Measurements from ENCODE around the gene STX3. TPM values are rescaled to one million over a fixed set of nuclear protein-coding genes. Genes with fewer than 3 reads are reported as not detected.

Gene STX3
- total RNA-seq, 5 donors from 2014 or later (not counting 1 experiment from before 2014, with no cell fraction given) = 8.9 to 13.3 (median 11.4) TPM

DNA sequence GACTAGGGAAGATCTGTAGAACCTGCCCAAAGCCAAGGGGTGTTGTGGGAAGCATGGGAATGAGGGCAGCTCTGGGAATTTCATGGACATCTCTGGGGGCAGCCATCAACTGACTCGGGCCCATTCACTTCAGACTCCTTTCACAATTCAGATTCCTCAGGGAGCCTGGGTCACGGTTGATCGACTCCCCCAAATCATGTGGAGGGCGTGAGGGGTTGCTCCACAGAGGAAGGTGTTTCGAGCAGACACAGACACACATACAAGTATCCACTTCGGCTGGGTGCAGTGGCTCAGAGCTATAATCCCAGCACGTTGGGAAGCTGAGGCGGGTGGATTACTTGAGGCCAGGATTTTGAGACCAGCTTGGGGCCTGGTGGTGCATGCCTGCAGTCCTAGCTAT, 15.7 kb downstream of the STX3 start:
- no peaks in the 10 kb centered on the region for H3K27me3 Mint-ChIP-seq
- ChIA-PET POLR2A (interaction anchor here in 1 of 2 donors (0.6 kb wide), 1 partner anchor 1999 kb away, joined by 4 read pairs; no protein-coding TSS in a partner anchor), CTCF (no interaction called here)
- DNase-seq (no peak), ATAC-seq (replicated peaks in 1 of 4) (no peak)
- peak overlapping the region in 1 of 3 donors; percentile 11 for H3K4me3 Mint-ChIP-seq
- H3K27me3 ChIP-seq (replicated peaks in 1 of 2; ENCODE audit: control insufficient read depth in 2 of 2, extremely low read depth in 1 of 2, insufficient read depth in 2 of 2, low read length in 1 of 2) = no peaks in the 10 kb centered on the region
- H3K27ac Mint-ChIP-seq = no peak overlapping the region
- no peak overlapping the region for H3K27ac ChIP-seq (ENCODE audit: low read length)
- no peak overlapping the region for H3K4me3 ChIP-seq (ENCODE audit: control insufficient read depth in 1 of 2, extremely low read depth in 1 of 2, low read length in 1 of 2)
- H3K9me3 ChIP-seq = no peaks in the 10 kb centered on the region
- peaks cover 0 to 6% of the 10 kb centered on the region in 2 donors for H3K36me3 ChIP-seq (ENCODE audit: control insufficient read depth in 2 of 2, extremely low read depth in 1 of 2, insufficient read depth in 1 of 2, low read length in 1 of 2)
- peaks cover 25 to 35% (median 30%) of the 10 kb centered on the region in 3 donors for H3K4me1 Mint-ChIP-seq
- peaks cover 8% of the 10 kb centered on the region for H3K36me3 Mint-ChIP-seq
- H3K4me1 ChIP-seq (ENCODE audit: control insufficient read depth in 1 of 2, extremely low read depth in 1 of 2, insufficient read depth in 2 of 2, low read length in 2 of 2) = peaks cover 41 to 53% of the 10 kb centered on the region in 2 experiments
- 76% methylated on average over 2 of the region's 8 CpGs for WGBS (ENCODE audit: insufficient coverage)
- H3K9me3 Mint-ChIP-seq = no peaks in the 10 kb centered on the region

DNA sequence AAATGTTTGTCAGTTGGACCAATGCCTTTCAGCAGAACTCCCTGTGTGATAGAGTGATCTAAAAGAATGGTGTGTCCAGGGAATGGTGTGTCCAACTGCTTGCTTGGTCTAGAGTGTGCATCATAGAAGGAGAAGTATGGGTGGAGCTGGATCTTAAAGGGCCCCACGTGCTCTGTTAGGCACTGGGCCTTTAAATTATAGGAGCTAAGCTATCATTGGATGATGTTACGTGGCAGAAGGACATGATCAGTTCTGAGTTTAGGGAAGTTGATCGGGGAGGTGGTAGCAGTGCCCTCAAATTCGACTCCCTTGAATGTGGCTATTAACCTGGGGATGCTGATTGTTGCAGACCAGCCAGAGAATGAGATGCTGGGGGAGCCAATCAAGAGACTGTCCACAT, 16.4 kb downstream of the STX3 start:
- WGBS (ENCODE audit: insufficient coverage) = 76% methylated on average over 2 of the region's 4 CpGs

DNA sequence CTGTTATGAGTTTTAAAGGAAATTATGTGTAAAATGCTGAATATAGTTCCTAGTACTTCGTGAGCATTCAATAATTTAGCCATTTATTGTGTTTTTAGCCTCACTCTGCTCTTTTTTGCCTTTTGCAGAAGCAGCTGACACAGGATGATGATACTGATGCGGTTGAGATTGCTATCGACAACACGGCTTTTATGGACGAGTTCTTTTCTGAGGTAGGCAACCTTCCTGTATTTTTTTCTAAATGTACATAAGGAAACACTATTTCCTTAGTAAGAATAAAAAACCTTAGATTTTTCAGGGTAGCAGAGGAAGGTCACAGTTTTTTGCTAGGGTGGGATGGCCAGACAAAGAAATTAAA, 17.9 kb downstream of the STX3 start:
- peaks cover 25 to 45% (median 34%) of the 10 kb centered on the region in 3 donors for H3K4me1 Mint-ChIP-seq
- no peaks in the 10 kb centered on the region for H3K9me3 Mint-ChIP-seq
- H3K27me3 Mint-ChIP-seq = no peaks in the 10 kb centered on the region
- Histone ChIP-seq H3K27ac (ENCODE audit: low read length) (peak overlapping the region; percentile 29), H3K36me3 (ENCODE audit: control insufficient read depth in 2 of 2, extremely low read depth in 1 of 2, insufficient read depth in 1 of 2, low read length in 1 of 2) (peaks cover 0 to 6% of the 10 kb centered on the region in 2 donors), H3K9me3 (no peaks in the 10 kb centered on the region), H3K4me1 (ENCODE audit: control insufficient read depth in 1 of 2, extremely low read depth in 1 of 2, insufficient read depth in 2 of 2, low read length in 2 of 2) (peaks cover 23 to 34% of the 10 kb centered on the region in 2 experiments), H3K4me3 (ENCODE audit: control insufficient read depth in 1 of 2, extremely low read depth in 1 of 2, low read length in 1 of 2) (no peak overlapping the region), H3K27me3 (replicated peaks in 1 of 2; ENCODE audit: control insufficient read depth in 2 of 2, extremely low read depth in 1 of 2, insufficient read depth in 2 of 2, low read length in 1 of 2) (no peaks in the 10 kb centered on the region)
- ATAC-seq (replicated peaks in 1 of 4) = peak in 3 of 4 experiments; percentile 43 to 72 (median 46)
- peak overlapping the region in 1 of 3 donors; percentile 58 for H3K4me3 Mint-ChIP-seq
- DNase-seq = peak in 1 of 35 experiments; percentile 25
- POLR2A ChIA-PET = no interaction called here
- 50% methylated on average over 1 of the region's 5 CpGs for WGBS (ENCODE audit: insufficient coverage)
- peaks cover 24% of the 10 kb centered on the region for H3K36me3 Mint-ChIP-seq
- H3K27ac Mint-ChIP-seq = peak overlapping the region; percentile 69 to 83
- CTCF ChIA-PET = interaction anchor here in 1 of 2 donors (0.5 to 1.4 kb wide), 5 partner anchors 12 to 29 kb away, joined by 3 to 7 read pairs (median 5); no protein-coding TSS in a partner anchor

More for the DNA sequence above, 16.4 kb downstream of the STX3 start:
- no peaks in the 10 kb centered on the region for H3K27me3 ChIP-seq (replicated peaks in 1 of 2; ENCODE audit: control insufficient read depth in 2 of 2, extremely low read depth in 1 of 2, insufficient read depth in 2 of 2, low read length in 1 of 2)
- peak overlapping the region in 1 of 3 donors; percentile 58 for H3K4me3 Mint-ChIP-seq
- DNase-seq (no peak), ATAC-seq (replicated peaks in 1 of 4) (no peak)
- H3K36me3 Mint-ChIP-seq = peaks cover 10% of the 10 kb centered on the region
- H3K36me3 ChIP-seq (ENCODE audit: control insufficient read depth in 2 of 2, extremely low read depth in 1 of 2, insufficient read depth in 1 of 2, low read length in 1 of 2) = peaks cover 0 to 6% of the 10 kb centered on the region in 2 donors
- ChIA-PET POLR2A (interaction anchor here (0.6 kb wide), 2 partner anchors 17 to 38 kb away, joined by 3 to 4 read pairs; no protein-coding TSS in a partner anchor), CTCF (interaction anchor here in 1 of 2 donors (1.4 kb wide), 1 partner anchor 30 kb away, joined by 5 read pairs; no protein-coding TSS in a partner anchor)
- H3K4me1 Mint-ChIP-seq = peaks cover 25 to 40% (median 30%) of the 10 kb centered on the region in 3 donors
- no peak overlapping the region for H3K27ac ChIP-seq (ENCODE audit: low read length)
- no peaks in the 10 kb centered on the region for H3K9me3 Mint-ChIP-seq
- H3K4me3 ChIP-seq (ENCODE audit: control insufficient read depth in 1 of 2, extremely low read depth in 1 of 2, low read length in 1 of 2) = no peak overlapping the region
- no peaks in the 10 kb centered on the region for H3K27me3 Mint-ChIP-seq
- H3K27ac Mint-ChIP-seq = peak overlapping the region; percentile 23 to 43
- H3K4me1 ChIP-seq (ENCODE audit: control insufficient read depth in 1 of 2, extremely low read depth in 1 of 2, insufficient read depth in 2 of 2, low read length in 2 of 2) = peaks cover 37 to 48% of the 10 kb centered on the region in 2 experiments
- no peaks in the 10 kb centered on the region for H3K9me3 ChIP-seq

DNA sequence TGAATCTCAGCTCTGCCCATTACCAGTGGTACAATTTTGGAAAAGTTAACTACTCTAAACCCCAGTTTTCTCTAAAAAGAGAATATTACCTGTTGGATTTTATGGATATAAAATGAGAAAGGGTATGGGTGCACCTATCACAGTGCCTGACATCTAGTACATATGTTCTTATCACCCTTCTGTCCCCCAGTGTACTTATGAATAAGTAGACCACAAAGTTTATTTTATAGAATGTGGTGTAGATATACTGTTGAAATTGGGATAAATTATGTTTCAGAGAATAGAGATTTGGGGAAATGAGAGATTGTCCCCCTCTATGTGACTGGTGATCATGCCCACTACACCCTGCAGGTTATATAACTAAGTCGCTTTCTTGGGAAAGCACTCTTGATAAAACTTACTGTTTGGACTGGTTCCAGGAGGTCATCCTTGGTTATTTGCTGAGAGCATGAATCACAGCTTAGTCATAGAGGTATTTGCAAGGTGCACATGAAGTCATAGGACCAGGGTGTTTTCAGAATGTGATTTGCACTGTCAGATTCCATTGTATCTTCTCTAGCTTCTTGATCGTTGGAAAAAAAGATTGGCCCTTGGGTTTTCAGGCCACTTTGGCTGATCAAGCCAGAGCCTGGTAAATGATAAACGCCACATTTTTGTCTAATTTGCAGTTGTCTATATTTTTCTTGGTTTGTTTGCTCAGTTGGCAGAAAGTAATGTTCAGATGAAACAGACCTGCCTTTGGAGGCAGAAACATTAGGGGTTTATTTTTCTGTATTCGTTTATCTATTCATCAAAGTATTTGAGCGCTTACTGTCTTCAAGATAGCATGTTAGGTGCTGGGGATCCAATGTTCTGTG, 21.3 kb downstream of the STX3 start:
- WGBS (ENCODE audit: insufficient coverage) = 83% methylated on average over 3 of the region's 5 CpGs

DNA sequence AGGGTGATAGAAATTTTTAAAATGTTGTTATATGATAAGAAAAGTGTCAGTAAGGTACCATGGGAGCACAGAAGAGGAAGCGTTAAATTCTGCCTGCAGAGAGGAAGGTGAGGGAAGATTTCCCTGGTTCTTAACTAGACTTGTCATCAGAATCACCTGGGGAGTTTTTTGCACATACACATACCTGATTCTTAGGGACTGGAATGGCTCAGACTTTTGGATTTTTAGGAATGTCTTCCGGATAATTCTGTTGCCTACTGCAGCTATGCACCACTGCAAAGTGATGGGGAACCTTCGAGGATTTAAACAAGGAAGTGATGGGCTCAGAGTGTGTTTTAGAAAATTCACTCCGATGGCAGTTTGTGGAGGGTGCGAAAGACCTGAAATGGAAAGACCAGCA, 21.9 kb downstream of the STX3 start:
- Mint-ChIP-seq H3K27ac (no peak overlapping the region), H3K27me3 (no peaks in the 10 kb centered on the region), H3K36me3 (peaks cover 42% of the 10 kb centered on the region), H3K4me1 (peaks cover 15 to 36% (median 25%) of the 10 kb centered on the region in 3 donors), H3K9me3 (no peaks in the 10 kb centered on the region), H3K4me3 (no peak overlapping the region)
- CTCF ChIA-PET = no interaction called here
- H3K4me3 ChIP-seq (ENCODE audit: control insufficient read depth in 1 of 2, extremely low read depth in 1 of 2, low read length in 1 of 2) = no peak overlapping the region
- DNase-seq (no peak), ATAC-seq (replicated peaks in 1 of 4) (no peak)
- no peak overlapping the region for H3K27ac ChIP-seq (ENCODE audit: low read length)
- peaks cover 0 to 6% of the 10 kb centered on the region in 2 donors for H3K36me3 ChIP-seq (ENCODE audit: control insufficient read depth in 2 of 2, extremely low read depth in 1 of 2, insufficient read depth in 1 of 2, low read length in 1 of 2)
- no peaks in the 10 kb centered on the region for H3K9me3 ChIP-seq
- no peaks in the 10 kb centered on the region for H3K27me3 ChIP-seq (replicated peaks in 1 of 2; ENCODE audit: control insufficient read depth in 2 of 2, extremely low read depth in 1 of 2, insufficient read depth in 2 of 2, low read length in 1 of 2)
- 90% methylated on average over 4 of the region's 5 CpGs for WGBS (ENCODE audit: insufficient coverage)
- POLR2A ChIA-PET = no interaction called here
- peaks cover 10% of the 10 kb centered on the region in 2 experiments for H3K4me1 ChIP-seq (ENCODE audit: control insufficient read depth in 1 of 2, extremely low read depth in 1 of 2, insufficient read depth in 2 of 2, low read length in 2 of 2)

More for the DNA sequence above, 21.3 kb downstream of the STX3 start:
- peaks cover 37% of the 10 kb centered on the region for H3K36me3 Mint-ChIP-seq
- POLR2A ChIA-PET = no interaction called here
- no peak overlapping the region for H3K4me3 Mint-ChIP-seq
- CTCF ChIA-PET = no interaction called here
- H3K9me3 ChIP-seq = no peaks in the 10 kb centered on the region
- peaks cover 0 to 6% of the 10 kb centered on the region in 2 donors for H3K36me3 ChIP-seq (ENCODE audit: control insufficient read depth in 2 of 2, extremely low read depth in 1 of 2, insufficient read depth in 1 of 2, low read length in 1 of 2)
- no peaks in the 10 kb centered on the region for H3K27me3 ChIP-seq (replicated peaks in 1 of 2; ENCODE audit: control insufficient read depth in 2 of 2, extremely low read depth in 1 of 2, insufficient read depth in 2 of 2, low read length in 1 of 2)
- no peaks in the 10 kb centered on the region for H3K27me3 Mint-ChIP-seq
- H3K4me1 ChIP-seq (ENCODE audit: control insufficient read depth in 1 of 2, extremely low read depth in 1 of 2, insufficient read depth in 2 of 2, low read length in 2 of 2) = peaks cover 16 to 17% of the 10 kb centered on the region in 2 experiments
- DNase-seq = no peak
- H3K4me1 Mint-ChIP-seq = peaks cover 22 to 40% (median 32%) of the 10 kb centered on the region in 3 donors
- H3K27ac ChIP-seq (ENCODE audit: low read length) = no peak overlapping the region
- peak overlapping the region in 1 of 2 donors; percentile 12 for H3K27ac Mint-ChIP-seq
- no peak overlapping the region for H3K4me3 ChIP-seq (ENCODE audit: control insufficient read depth in 1 of 2, extremely low read depth in 1 of 2, low read length in 1 of 2)
- H3K9me3 Mint-ChIP-seq = no peaks in the 10 kb centered on the region
- ATAC-seq (replicated peaks in 1 of 4) = no peak

DNA sequence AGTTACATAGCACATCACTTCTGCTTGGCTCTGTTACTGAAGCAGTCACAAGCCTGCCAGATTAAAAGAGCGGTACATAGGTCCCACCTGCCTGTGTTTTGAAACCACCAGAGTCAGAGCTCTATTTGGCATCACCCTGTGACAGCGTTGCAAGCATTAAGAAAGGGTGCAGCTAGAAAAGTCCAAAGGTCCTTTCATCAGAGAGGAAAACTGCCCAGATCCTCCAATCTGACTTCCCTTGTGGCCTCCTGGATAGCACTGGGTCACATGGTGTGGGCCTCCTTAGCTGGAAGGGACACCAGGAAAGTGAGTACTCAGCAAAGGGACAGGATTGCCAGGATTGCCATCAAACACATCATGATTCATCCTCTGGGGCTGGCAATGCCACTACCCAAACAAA, 22.9 kb downstream of the STX3 start:
- H3K36me3 ChIP-seq (ENCODE audit: control insufficient read depth in 2 of 2, extremely low read depth in 1 of 2, insufficient read depth in 1 of 2, low read length in 1 of 2) = peaks cover 0 to 6% of the 10 kb centered on the region in 2 donors
- no peaks in the 10 kb centered on the region for H3K9me3 ChIP-seq
- H3K27ac Mint-ChIP-seq = peak overlapping the region in 1 of 2 donors; percentile 16
- no peaks in the 10 kb centered on the region for H3K27me3 ChIP-seq (replicated peaks in 1 of 2; ENCODE audit: control insufficient read depth in 2 of 2, extremely low read depth in 1 of 2, insufficient read depth in 2 of 2, low read length in 1 of 2)
- no peaks in the 10 kb centered on the region for H3K27me3 Mint-ChIP-seq
- no peak for ATAC-seq (replicated peaks in 1 of 4)
- DNase-seq = no peak
- ChIA-PET CTCF (interaction anchor here (0.7 kb wide), 2 partner anchors 22 to 31 kb away, joined by 5 to 6 read pairs; no protein-coding TSS in a partner anchor), POLR2A (no interaction called here)
- no peak overlapping the region for H3K4me3 Mint-ChIP-seq
- peaks cover 0 to 6% of the 10 kb centered on the region in 2 experiments for H3K4me1 ChIP-seq (ENCODE audit: control insufficient read depth in 1 of 2, extremely low read depth in 1 of 2, insufficient read depth in 2 of 2, low read length in 2 of 2)
- 97% methylated on average over 2 of the region's 2 CpGs for WGBS (ENCODE audit: insufficient coverage)
- no peak overlapping the region for H3K27ac ChIP-seq (ENCODE audit: low read length)
- no peaks in the 10 kb centered on the region for H3K9me3 Mint-ChIP-seq
- H3K36me3 Mint-ChIP-seq = peaks cover 42% of the 10 kb centered on the region
- H3K4me3 ChIP-seq (ENCODE audit: control insufficient read depth in 1 of 2, extremely low read depth in 1 of 2, low read length in 1 of 2) = no peak overlapping the region
- H3K4me1 Mint-ChIP-seq = peaks cover 5 to 32% (median 17%) of the 10 kb centered on the region in 3 donors
